Naive thymus-derived CD4-positive, alpha-beta T cell (primary cell): ENCODE data around the gene DDX25. TPM values are rescaled to one million over a fixed set of nuclear protein-coding genes. Genes with fewer than 3 reads are reported as not detected.

Source experiments
- ATAC-seq: fragments of 150-1000 bp; cut with Tn5 transposase; 2 replicates; pipeline ENCODE4 v1.10.0; 2021; ENCODE audit warnings: mild to moderate bottlenecking, moderate library complexity
- CTCF ChIA-PET: fragments of 350-600 bp; sonication (Branson Sonifier 250); formaldehyde crosslinking; loops from one replicate; lab custom pipeline; 2021; ENCODE audit warnings: antibody characterized with exemption; lab: Charles Lee
- POLR2A ChIA-PET: fragments of 350-600 bp; sonication (Branson Sonifier 250); formaldehyde crosslinking; loops from one replicate; lab custom pipeline; 2021; ENCODE audit warnings: antibody characterized with exemption, inconsistent platforms; lab: Charles Lee
- DNase-seq, 9 donors: peaks; one replicate each; pipeline versions ENCODE4 v3.0.0 to v3.0.0-alpha.2; 2020 to 2022; ENCODE audit warnings: mixed read lengths in 1 of 9
- H3K27ac ChIP-seq: one replicate; pipeline ENCODE4 v1.7.0; 2013; ENCODE audit warnings: mild to moderate bottlenecking, low read depth, low read length, moderate library complexity
- H3K27me3 ChIP-seq, 2 donors: one replicate each; pipeline ENCODE4 v1.7.0; 2013; ENCODE audit warnings: low read length in 2 of 2, mild to moderate bottlenecking in 2 of 2, moderate library complexity in 2 of 2; ENCODE audit not compliant: control insufficient read depth in 2 of 2, insufficient read depth in 2 of 2
- H3K36me3 ChIP-seq, 3 experiments: 1 replicate in 2 of 3; 2 replicates in 1 of 3; pipeline ENCODE4 v1.7.0; 2013; ENCODE audit warnings: low read length in 3 of 3, mild to moderate bottlenecking in 3 of 3, moderate library complexity in 1 of 3; ENCODE audit not compliant: insufficient read depth in 3 of 3, control insufficient read depth in 2 of 3
- H3K4me1 ChIP-seq, 2 donors: one replicate each; pipeline ENCODE4 v1.7.0; 2013; ENCODE audit warnings: low read length in 2 of 2, mild to moderate bottlenecking in 2 of 2, moderate library complexity in 1 of 2; ENCODE audit not compliant: control insufficient read depth in 2 of 2, insufficient read depth in 2 of 2
- H3K4me3 ChIP-seq: 2 replicates; pipeline ENCODE4 v1.7.0; 2013; ENCODE audit warnings: mild to moderate bottlenecking, low read length
- H3K9me3 ChIP-seq, 3 experiments: 1 replicate in 2 of 3; 2 replicates in 1 of 3; pipeline ENCODE4 v1.7.0; 2013; ENCODE audit warnings: low read length in 3 of 3; ENCODE audit not compliant: control insufficient read depth in 2 of 3
- H3K27ac Mint-ChIP-seq, 9 donors: one replicate each; pipeline ENCODE4 v1.8.0; 2020 to 2022; ENCODE audit warnings: mixed read lengths in 9 of 9, mild to moderate bottlenecking in 8 of 9, moderate library complexity in 5 of 9, inconsistent platforms in 2 of 9
- H3K27me3 Mint-ChIP-seq, 5 donors: one replicate each; pipeline ENCODE4 v1.8.0; 2021 to 2022; ENCODE audit warnings: mixed read lengths in 5 of 5, mild to moderate bottlenecking in 1 of 5
- H3K36me3 Mint-ChIP-seq, 5 donors: one replicate each; pipeline ENCODE4 v1.8.0; 2020 to 2022; ENCODE audit warnings: mixed read lengths in 5 of 5, mild to moderate bottlenecking in 3 of 5, inconsistent platforms in 1 of 5
- H3K4me1 Mint-ChIP-seq, 7 donors: one replicate each; pipeline ENCODE4 v1.8.0; 2020 to 2022; ENCODE audit warnings: mixed read lengths in 7 of 7, mild to moderate bottlenecking in 3 of 7, inconsistent platforms in 1 of 7
- H3K4me3 Mint-ChIP-seq, 10 donors: one replicate each; pipeline ENCODE4 v1.8.0; 2020 to 2022; ENCODE audit warnings: mild to moderate bottlenecking in 10 of 10, mixed read lengths in 10 of 10, moderate library complexity in 6 of 10, inconsistent platforms in 2 of 10
- H3K9me3 Mint-ChIP-seq, 11 donors: one replicate each; pipeline ENCODE4 v1.8.0; 2020 to 2022; ENCODE audit warnings: mixed read lengths in 11 of 11, mild to moderate bottlenecking in 4 of 11, inconsistent platforms in 1 of 11, moderate library complexity in 1 of 11
- intact Hi-C, 2 donors: fragments of 100-400 bp; cut with micrococcal nuclease; formaldehyde crosslinking; loops; one replicate each; pipeline ENCODE4 v1.15.1; 2023
- polyA plus RNA-seq, 2 donors: library from polyadenylated mRNA; unstranded; fragments of 300-500 nt; fragmentation: Illumina TruSeq; gene quantifications; one replicate each; pipeline ENCODE4 v1.2.3, GENCODE V29; 2021
- total RNA-seq, 6 experiments: library from RNA in 5 of 6; stranded (reverse) in 5 of 6; gene quantifications; 1 replicate in 5 of 6; 2 replicates in 1 of 6; pipeline ENCODE4 v1.2.3 and lab custom pipeline; 2021 to 2026

Gene DDX25
- total and polyA plus RNA-seq, 7 experiments from 2014 or later = 0.02 to 0.05 TPM; not detected in 5

DNA sequence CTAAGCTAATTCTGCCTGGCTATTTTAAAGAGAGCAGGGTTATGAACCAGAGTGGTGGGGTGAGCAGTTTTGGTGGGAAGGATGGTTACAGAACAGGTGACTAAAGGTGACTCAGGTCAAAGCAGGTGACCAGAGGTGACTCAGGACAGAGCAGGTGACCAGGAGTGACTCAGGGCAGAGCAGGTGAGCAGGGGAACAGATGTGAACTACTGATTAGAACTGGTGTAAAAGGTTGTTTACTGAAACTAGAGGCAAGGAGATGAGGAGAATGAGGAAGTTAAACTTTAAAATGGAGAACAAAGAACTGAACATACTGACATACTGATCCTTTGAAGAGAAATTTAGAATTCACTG is 32.2 kb upstream of the DDX25 start:
- POLR2A ChIA-PET = no interaction called here
- Histone ChIP-seq H3K4me1 (no peaks in the 10 kb centered on the region), H3K36me3 (no peaks in the 10 kb centered on the region), H3K27me3 (no peaks in the 10 kb centered on the region), H3K4me3 (no peak overlapping the region), H3K27ac (no peak overlapping the region), H3K9me3 (no peaks in the 10 kb centered on the region)
- Mint-ChIP-seq H3K9me3 (peaks cover 0 to 11% (median 0%) of the 10 kb centered on the region in 11 donors), H3K4me3 (no peak overlapping the region), H3K27me3 (peaks cover 0 to 5% (median 0%) of the 10 kb centered on the region in 5 donors), H3K27ac (no peak overlapping the region), H3K4me1 (no peaks in the 10 kb centered on the region), H3K36me3 (peaks cover 0 to 9% (median 0%) of the 10 kb centered on the region in 5 donors)
- intact Hi-C loops = loop anchor here (5.0 to 10.0 kb wide), 8 partner anchors 147 to 1800 kb away; no protein-coding TSS in a partner anchor
- CTCF ChIA-PET = no interaction called here
- DNase-seq (no peak), ATAC-seq (no peak)

DNA sequence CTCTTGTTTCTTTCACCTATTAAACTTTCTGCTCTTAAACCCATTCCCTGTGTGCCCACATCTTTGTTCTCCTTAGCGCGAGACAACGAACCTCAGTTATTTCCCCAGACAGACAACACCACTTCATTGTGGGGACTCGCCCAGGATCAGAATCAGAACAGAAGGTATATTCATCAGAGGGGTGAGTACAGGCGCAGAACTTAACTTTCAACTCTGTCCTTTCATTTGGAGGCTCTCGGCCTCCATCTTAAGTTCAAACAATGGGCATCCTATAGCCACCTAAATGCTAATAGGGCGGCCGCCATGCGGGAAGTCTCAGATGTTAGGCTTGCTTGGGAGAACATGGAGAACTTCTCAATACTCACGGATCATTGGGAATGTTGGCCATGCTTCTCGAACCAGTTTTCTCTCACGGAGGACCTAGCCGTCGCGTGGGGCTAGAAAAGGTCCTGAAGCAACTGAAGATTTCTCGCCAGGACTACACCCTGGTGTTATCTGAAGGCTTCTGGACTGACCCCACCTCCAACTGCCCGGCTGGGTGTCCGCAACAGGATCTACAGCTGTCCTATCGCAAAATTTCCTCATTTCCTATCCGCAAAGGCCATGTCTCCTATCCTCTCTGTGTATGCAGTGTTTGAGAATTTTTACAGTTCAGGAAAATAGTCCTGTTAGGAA is 30.3 kb upstream of the DDX25 start:
- Histone ChIP-seq H3K27me3 (no peaks in the 10 kb centered on the region), H3K4me1 (no peaks in the 10 kb centered on the region), H3K4me3 (no peak overlapping the region), H3K27ac (no peak overlapping the region), H3K9me3 (no peaks in the 10 kb centered on the region), H3K36me3 (no peaks in the 10 kb centered on the region)
- Mint-ChIP-seq H3K4me1 (no peaks in the 10 kb centered on the region), H3K27ac (no peak overlapping the region), H3K27me3 (peaks cover 0 to 6% (median 0%) of the 10 kb centered on the region in 5 donors), H3K36me3 (peaks cover 0 to 9% (median 0%) of the 10 kb centered on the region in 5 donors), H3K4me3 (peak overlapping the region in 1 of 10 donors; percentile 17), H3K9me3 (peaks cover 0 to 11% (median 0%) of the 10 kb centered on the region in 11 donors)
- ChIA-PET POLR2A (no interaction called here), CTCF (interaction anchor here (0.6 kb wide), 1 partner anchor 376 kb away, joined by 4 read pairs; no protein-coding TSS in a partner anchor)
- intact Hi-C loops = loop anchor here (1.0 to 10.0 kb wide), 12 partner anchors 149 to 1802 kb away; partner anchors contain the start of gene EI24 (in 1 of the 2)
- DNase-seq (no peak), ATAC-seq (no peak)

DNA sequence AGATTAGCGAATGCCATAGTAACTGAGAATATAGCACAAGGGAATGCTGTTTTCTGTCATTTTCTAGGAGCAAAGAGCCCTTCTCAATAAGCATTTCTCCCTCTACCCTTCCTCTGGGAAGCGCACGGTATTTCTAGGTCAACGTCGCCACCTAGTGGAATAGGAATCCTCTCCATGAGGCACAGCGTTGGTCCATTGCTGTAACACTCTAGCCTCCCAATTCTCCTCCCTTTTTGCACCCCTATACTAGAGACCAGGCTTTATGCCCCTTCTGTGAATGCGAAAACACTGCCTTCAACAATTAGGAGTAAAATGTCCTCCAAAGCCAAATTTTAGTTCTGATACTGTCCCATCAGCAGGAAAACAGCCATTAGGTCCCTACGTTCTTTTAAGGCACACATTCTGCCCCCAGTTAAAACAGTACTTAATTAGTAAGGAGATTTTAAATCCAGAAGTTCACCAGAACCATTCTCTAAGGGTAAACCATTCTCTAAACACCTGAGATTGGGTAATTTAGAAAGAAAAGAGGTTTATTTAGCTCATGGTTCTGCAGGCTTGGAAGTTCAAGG is 29.7 kb upstream of the DDX25 start:
- H3K9me3 Mint-ChIP-seq = peaks cover 0 to 11% (median 0%) of the 10 kb centered on the region in 11 donors
- POLR2A ChIA-PET = no interaction called here
- Histone ChIP-seq H3K9me3 (no peaks in the 10 kb centered on the region), H3K27me3 (no peaks in the 10 kb centered on the region), H3K4me3 (no peak overlapping the region), H3K27ac (no peak overlapping the region), H3K4me1 (no peaks in the 10 kb centered on the region), H3K36me3 (no peaks in the 10 kb centered on the region)
- H3K27ac Mint-ChIP-seq = no peak overlapping the region
- DNase-seq (peak in 7 of 9 donors; percentile 12 to 52 (median 34)), ATAC-seq (peak; percentile 75)
- H3K4me1 Mint-ChIP-seq = no peaks in the 10 kb centered on the region
- peaks cover 0 to 9% (median 0%) of the 10 kb centered on the region in 5 donors for H3K36me3 Mint-ChIP-seq
- CTCF ChIA-PET = no interaction called here
- peak overlapping the region in 1 of 10 donors; percentile 17 for H3K4me3 Mint-ChIP-seq
- intact Hi-C loops = loop anchor here (1.0 to 10.0 kb wide), 12 partner anchors 150 to 1802 kb away; partner anchors contain the start of gene EI24 (in 1 of the 2)
- peaks cover 0 to 6% (median 0%) of the 10 kb centered on the region in 5 donors for H3K27me3 Mint-ChIP-seq

DNA sequence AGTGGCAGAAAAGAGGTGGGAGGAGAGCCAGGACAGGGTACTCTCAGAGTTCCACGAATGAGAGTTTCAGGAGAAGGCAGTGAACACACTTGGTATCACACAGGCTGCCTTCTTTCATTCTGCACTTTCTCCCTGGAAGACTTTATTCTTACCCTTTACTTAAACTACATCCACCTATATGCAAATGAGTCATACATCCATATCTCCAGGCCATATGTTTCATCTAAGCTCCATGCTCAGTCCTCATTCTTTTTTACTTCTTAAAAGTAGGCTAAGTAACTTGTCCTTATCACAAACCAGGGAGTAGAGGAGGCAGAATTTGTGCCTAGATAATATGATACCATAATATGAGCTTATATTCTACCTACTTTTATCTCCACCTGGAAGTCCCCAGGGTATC is 23.0 kb upstream of the DDX25 start:
- Histone ChIP-seq H3K4me1 (no peaks in the 10 kb centered on the region), H3K4me3 (no peak overlapping the region), H3K9me3 (no peaks in the 10 kb centered on the region), H3K27me3 (no peaks in the 10 kb centered on the region), H3K27ac (no peak overlapping the region), H3K36me3 (no peaks in the 10 kb centered on the region)
- Mint-ChIP-seq H3K27me3 (peaks cover 0 to 25% (median 0%) of the 10 kb centered on the region in 5 donors), H3K4me3 (no peak overlapping the region), H3K36me3 (peaks cover 0 to 3% (median 0%) of the 10 kb centered on the region in 5 donors), H3K9me3 (no peaks in the 10 kb centered on the region), H3K27ac (no peak overlapping the region), H3K4me1 (peaks cover 0 to 3% (median under 1%) of the 10 kb centered on the region in 7 donors)
- intact Hi-C loops = loop anchor here in 1 of 2 donors (10.0 kb wide), 1 partner anchor 474 kb away; the partner anchor contains the start of gene ST3GAL4
- ATAC-seq (no peak), DNase-seq (no peak)
- CTCF ChIA-PET = no interaction called here
- POLR2A ChIA-PET = interaction anchor here (0.6 kb wide), 1 partner anchor 11 kb away, joined by 3 read pairs; no protein-coding TSS in a partner anchor

DNA sequence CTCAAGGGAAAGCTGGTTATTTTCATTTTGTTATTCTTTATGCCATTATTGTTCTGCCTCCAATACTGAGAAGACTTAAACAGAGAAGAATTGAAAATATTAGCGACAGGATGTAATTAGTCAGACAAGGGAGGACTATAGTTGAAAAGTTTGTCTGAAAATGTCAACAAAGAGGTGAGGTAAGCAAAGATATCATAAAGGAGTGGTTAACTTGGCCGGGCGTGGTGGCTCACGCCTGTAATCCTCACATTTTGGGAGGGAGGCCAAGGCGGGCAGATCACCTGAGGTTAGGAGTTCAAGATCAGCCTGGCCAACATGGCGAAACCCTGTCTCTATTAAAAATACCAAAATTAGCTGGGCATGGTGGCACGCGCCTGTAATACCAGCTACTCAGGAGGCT is 20.9 kb upstream of the DDX25 start:
- Histone ChIP-seq H3K4me1 (peaks cover 2 to 3% of the 10 kb centered on the region in 2 donors), H3K36me3 (no peaks in the 10 kb centered on the region), H3K9me3 (no peaks in the 10 kb centered on the region), H3K4me3 (no peak overlapping the region), H3K27me3 (no peaks in the 10 kb centered on the region), H3K27ac (no peak overlapping the region)
- Mint-ChIP-seq H3K27me3 (peaks cover 0 to 27% (median 0%) of the 10 kb centered on the region in 5 donors), H3K36me3 (peaks cover 0 to 6% (median 2%) of the 10 kb centered on the region in 5 donors), H3K9me3 (peaks cover 0 to 6% (median 0%) of the 10 kb centered on the region in 11 donors), H3K4me3 (no peak overlapping the region), H3K4me1 (peaks cover 8 to 21% (median 14%) of the 10 kb centered on the region in 7 donors), H3K27ac (no peak overlapping the region)
- no peak for ATAC-seq
- intact Hi-C loops = loop anchor here in 1 of 2 donors (10.0 kb wide), 1 partner anchor 471 kb away; the partner anchor contains the start of gene ST3GAL4
- ChIA-PET POLR2A (no interaction called here), CTCF (no interaction called here)
- DNase-seq = no peak

DNA sequence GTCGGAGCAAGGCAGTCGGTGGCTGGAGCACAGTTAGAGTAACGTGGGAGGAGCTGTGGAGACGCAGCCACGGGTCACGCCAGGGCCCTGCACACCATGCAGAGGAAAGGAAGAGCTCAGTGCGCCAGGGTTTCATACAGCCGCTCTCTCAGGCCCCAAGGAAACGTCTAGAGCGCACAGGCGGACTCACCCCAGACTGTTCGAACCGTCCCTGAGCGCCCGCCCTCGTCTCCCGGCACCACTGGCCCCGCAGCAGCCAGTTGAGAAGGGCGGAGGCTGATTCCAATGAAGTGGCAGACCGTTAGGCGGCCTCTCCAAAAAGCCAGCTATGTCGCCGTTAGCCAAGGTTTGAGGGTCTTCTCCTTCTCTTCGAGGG is 17.3 kb upstream of the DDX25 start:
- H3K4me3 Mint-ChIP-seq = peak overlapping the region; percentile 87 to 98 (median 96)
- Histone ChIP-seq H3K4me3 (peak overlapping the region; percentile 86), H3K27ac (peak overlapping the region; percentile 71), H3K4me1 (peaks cover 6% of the 10 kb centered on the region in 2 donors), H3K27me3 (no peaks in the 10 kb centered on the region), H3K36me3 (no peaks in the 10 kb centered on the region), H3K9me3 (no peaks in the 10 kb centered on the region)
- intact Hi-C loops = loop anchor here (1.0 to 10.0 kb wide), 18 partner anchors 16 to 1215 kb away; partner anchors contain the start of genes CCDC15 (in 2 of the 2), EI24 (in 2 of the 2), FAM118B (in 2 of the 2) and FOXRED1 (in 2 of the 2)
- peaks cover 17 to 52% (median 36%) of the 10 kb centered on the region in 7 donors for H3K4me1 Mint-ChIP-seq
- peaks cover 0 to 6% (median 0%) of the 10 kb centered on the region in 11 donors for H3K9me3 Mint-ChIP-seq
- ATAC-seq = peak; percentile 34
- CTCF ChIA-PET = interaction anchor here (1.0 to 1.5 kb wide), 2 partner anchors 12 to 16 kb away, joined by 3 to 6 read pairs; partner anchors contain the start of gene PUS3
- DNase-seq = peak in 1 of 9 donors; percentile 43
- peaks cover 0 to 6% (median 4%) of the 10 kb centered on the region in 5 donors for H3K36me3 Mint-ChIP-seq
- peaks cover 0 to 7% (median 0%) of the 10 kb centered on the region in 5 donors for H3K27me3 Mint-ChIP-seq
- peak overlapping the region; percentile 88 to 99 (median 97) for H3K27ac Mint-ChIP-seq
- POLR2A ChIA-PET = interaction anchor here (1.1 to 2.6 kb wide), 8 partner anchors 16 to 396 kb away, joined by 3 to 21 read pairs (median 7); partner anchors contain the start of genes CHEK1, EI24, FAM118B and FOXRED1
